GM18868 (cell line): ENCODE results near the gene GABRB3.

Source experiments
- ATAC-seq: cut with Tn5 transposase; IDR thresholded peaks from one replicate; pipeline ENCODE4 v1.9.1; 2021; ENCODE audit warnings: mild to moderate bottlenecking, moderate library complexity; ENCODE audit not compliant: unreplicated experiment

The GABRB3 gene

DNA sequence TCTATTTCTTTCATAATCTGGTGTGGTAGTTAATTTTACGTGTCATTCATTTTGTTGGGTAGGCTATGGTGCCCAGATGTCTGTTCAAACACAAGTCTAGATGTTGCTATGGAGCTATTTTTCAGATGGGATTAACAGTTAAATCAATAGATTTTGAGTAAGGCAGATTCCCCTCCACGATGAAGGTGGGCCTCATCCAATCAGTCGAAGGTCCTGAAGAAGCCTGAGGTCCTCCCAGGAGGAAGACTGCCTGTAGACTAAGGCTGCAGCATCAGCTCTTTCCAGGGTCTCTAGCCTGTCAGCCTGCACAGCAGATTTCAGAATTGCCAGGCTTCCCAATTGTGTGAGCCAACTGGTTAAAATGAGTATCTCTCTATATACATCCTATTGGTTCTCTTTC lies 92.9 kb downstream of the GABRB3 start:
- ATAC-seq: no peak

DNA sequence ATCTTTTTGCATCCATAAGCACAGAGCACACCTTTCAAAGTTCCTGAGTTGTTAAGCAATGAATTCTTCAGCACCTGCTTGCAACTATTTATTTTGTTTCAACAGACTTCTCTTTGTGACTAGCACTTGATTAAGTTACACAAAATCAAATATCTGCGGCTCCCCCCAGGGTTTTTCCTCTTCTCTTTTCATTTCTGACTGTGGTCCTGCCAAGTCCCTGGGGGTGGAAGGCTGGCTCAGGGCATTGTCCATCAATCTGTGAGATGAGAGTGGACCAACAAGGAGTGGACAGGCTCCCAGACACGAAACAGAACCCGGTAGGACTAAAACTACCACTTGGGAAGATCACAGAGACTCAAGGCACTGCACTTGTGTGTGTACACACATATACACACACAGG lies 96.8 kb downstream of the GABRB3 start:
- ATAC-seq: no peak

- no peak for ATAC-seq
Observed at GRCh38 chr15:26674467-26674866, 98.4 kb downstream of the GABRB3 start.

DNA sequence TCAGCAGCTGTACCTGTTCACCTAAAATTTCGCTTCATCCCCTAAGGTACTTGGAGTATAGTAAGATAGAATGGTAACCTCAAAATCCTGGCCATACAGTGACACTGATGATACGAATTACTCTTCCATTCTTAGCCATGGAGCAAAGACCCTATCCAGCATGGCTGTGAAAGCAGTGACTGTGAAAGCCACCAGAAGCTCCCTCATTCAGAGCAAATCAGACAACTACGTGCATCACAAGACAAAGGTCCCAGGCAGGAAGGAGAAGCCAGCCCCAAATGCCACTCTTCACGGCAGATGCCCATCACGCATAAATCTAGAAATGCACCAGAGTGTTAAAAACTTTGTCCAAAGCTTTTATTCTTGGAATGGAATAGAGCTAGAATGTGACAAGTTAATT lies 99.4 kb downstream of the GABRB3 start:
- ATAC-seq: no peak

GRCh38 chr15:26670116-26670515 lies 102.8 kb downstream of the GABRB3 start:
- no peak for ATAC-seq

DNA sequence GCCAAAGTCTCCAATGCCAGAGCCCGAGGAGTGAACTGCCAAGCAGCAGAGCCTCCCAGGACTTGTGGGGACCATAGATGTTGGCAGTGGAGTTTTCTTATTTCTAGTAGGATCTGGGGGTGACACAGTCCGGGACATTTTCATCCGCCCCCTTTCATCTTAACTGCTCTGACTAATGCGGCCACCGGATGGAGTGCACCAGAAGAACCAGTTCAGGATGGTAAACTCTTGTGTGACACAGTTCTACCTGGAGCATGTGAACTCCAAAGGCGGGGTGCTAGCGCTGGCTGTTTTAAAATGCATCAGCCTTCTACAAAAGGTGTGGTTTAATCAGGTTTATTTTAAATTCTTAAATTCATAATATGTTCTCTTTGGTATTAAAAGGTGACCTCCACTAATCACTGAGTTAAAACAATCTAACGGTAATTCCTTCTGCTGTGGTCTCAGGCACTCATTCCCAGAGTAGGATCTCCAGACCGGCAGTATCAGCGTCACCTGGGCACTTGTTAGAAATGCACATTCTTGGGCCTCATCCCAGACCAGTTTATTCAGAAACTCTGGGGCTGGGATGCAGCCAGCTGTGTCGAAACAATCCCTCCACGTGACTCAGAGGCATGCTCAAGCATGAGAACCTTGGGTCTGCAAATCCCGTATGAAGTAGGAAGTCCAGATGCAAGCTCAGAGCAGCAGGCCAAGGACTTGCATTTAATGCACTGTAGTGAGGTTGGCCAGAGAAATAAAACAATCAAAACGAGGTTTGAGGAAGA lies 105.5 kb downstream of the GABRB3 start:
- no peak for ATAC-seq

GRCh38 chr15:26665957-26666791 lies 106.7 kb downstream of the GABRB3 start:
- ATAC-seq: no peak

GRCh38 chr15:26662283-26662682 lies 110.6 kb downstream of the GABRB3 start:
- ATAC-seq: no peak

DNA sequence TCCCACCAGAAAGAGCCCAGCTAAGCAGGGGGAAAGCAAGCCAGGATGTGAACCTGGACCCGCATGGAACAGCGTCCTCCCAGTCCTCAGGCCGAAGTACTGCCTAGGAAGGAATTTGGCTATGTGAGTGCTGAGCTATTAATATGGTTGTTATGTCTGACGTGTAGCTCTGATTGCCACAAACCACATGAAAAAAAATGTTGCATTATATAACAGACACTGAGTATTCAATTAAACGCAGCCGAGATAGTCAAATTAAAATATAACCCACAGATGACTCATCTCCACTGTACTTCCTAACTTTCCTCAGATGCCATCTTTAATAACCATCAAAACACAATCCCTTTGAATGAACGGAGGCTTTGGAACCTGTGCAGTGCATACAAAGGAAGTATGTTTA lies 111.1 kb downstream of the GABRB3 start:
- no peak for ATAC-seq

- no peak for ATAC-seq
Observed at GRCh38 chr15:26661107-26661506, 111.8 kb downstream of the GABRB3 start.

- ATAC-seq: no peak
Observed at GRCh38 chr15:26660241-26660640, 112.6 kb downstream of the GABRB3 start.

- ATAC-seq: no peak
Observed at GRCh38 chr15:26658290-26658689, 114.6 kb downstream of the GABRB3 start.

DNA sequence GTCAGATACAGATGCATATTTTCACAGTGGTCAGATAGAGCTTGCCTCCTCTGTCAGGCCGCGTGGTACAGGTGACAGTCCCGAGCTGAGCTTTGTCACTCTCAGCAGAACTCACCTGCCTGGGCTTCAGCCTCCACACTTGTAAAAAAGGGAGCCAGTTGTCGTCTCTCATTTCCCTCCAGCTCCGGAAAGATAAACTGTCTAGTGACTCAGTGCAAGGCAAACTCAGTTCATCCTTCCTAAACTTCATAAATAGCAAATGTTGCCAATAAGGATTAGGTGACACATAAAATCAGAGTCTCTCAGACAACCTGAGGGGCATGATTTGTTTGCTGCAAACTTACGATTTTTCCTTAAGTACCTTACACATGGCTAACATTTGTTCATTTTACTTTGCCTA lies 116.8 kb downstream of the GABRB3 start:
- no peak for ATAC-seq

DNA sequence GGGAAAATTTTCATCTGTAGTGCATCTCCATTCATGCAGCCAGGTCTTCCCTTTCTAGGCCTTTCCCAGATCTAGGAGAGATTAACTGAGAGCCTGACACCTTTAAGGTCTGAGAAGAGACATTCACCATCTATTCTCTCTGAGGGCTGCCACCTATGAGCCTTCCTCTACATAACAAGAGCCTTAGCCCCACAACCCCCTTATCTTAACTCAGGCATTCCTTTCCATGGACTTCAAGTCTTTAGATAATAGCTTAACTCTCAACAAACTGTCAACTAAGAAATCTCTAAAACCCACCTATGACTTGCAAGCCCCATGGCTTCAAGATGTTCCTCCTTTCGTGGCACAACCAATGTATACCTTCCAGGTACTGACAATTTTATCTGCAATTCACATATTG lies 121.0 kb downstream of the GABRB3 start:
- ATAC-seq: no peak

DNA sequence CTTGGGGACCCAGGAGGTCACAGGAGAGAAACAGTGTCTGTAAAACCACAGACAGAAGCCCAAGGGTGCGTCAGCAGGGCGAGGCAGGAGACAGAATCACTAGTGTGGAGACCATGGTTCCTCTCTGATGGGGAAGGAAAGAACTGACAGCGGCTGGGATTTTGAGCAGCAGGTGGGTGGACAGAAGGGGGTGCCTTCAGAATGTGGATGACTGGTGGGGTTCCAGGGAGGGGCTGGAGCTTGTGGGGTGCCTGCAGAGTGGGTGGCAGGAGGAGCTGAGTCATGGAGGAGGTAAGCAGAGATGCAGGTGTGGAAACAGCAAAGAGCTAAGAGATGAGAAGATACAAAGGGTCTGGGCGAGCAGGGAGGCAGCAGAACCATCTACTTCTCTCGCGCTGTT lies 124.2 kb downstream of the GABRB3 start:
- ATAC-seq: no peak

DNA sequence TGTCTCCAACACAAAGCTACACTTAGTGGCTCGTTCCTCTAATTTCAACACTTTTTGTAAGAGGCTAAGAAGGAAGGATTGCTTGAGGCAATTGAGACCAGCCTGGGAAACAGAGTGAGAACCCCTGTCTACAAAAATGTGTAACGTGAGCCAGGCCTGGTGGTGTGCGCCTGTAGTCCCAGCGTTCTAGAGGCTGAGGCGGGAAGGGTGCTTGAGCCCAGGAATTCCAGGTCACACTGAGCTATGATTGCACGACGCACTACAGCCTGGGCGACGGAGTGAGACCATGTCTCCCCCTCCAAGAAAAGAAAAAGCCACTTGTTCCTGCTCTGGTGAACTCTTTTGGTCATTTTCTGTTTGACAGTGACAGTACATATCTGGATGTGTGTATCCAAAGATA lies 127.9 kb downstream of the GABRB3 start:
- ATAC-seq: no peak

DNA sequence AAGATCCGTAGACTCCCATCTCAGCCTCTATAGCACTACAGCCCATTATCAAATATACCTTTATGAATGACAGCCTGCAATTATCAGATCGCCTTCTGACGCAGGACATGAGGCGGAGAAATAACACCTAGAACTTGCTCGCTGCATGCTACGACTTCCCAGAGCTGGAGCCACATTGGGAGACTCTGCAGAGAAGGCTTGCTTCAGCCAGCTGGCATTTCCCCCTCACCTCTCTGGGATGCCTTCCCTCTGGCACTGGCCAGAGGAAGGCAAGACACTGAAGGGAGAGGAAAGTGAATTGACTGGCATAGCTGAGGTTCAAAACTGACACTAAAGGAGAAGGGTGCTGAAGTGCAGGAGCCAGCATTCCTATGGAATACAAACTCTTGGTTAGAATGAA lies 131.7 kb downstream of the GABRB3 start:
- ATAC-seq: no peak

GRCh38 chr15:26640601-26641000 lies 132.3 kb downstream of the GABRB3 start:
- no peak for ATAC-seq

DNA sequence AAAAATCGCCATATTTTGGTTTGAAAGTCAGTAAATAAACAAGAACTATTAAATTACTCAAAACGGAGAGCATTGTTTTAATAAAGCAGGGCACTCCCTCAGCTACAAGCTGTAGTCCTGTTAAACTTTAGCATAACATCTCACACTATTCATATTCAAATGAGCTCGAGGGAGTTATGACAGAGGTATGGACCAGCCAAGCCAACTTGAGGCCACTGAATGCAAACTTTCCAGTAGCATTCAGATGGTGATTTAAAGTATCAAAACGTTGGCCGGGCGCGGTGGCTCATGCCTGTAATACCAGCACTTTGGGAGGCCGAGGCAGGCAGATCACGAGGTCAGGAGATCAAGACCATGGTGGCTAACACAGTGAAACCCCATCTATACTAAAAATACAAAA lies 132.9 kb downstream of the GABRB3 start:
- no peak for ATAC-seq

DNA sequence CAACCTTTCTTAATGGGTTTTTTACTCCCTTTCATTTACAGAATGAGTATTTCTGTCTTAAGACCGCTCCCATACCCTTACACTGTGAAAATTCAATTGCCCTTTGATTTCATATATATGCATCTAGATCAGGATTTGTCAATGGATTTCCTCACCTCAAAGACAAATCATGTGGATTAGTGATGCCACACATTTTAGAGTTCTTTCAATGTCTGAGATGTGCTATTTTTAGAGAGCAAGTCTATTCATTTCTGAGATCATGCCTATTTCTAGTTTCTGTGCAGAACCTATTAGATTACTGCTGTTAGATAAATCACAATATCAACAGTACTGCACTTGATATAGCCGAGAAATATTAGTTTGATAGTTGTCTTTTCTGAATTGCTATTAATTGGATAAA lies 137.3 kb downstream of the GABRB3 start:
- no peak for ATAC-seq

DNA sequence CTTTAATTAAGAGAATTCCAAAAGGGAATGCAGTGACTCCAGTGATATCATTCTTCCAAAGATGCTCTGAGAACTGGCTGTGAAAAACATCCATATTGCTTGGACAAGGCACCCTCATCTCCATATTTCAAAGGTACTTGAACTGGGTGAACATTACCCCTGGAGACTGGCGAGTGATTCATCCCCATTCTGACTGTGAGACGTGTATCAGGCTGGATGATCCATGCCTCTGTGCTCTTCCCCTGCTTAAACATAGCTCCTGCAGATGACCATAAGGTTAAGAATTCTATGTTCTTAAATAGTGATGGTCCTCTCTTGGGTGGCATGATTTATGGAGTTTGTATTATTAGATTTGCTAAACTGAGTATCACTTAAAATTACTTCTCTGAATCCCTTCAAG lies 137.8 kb downstream of the GABRB3 start:
- no peak for ATAC-seq

DNA sequence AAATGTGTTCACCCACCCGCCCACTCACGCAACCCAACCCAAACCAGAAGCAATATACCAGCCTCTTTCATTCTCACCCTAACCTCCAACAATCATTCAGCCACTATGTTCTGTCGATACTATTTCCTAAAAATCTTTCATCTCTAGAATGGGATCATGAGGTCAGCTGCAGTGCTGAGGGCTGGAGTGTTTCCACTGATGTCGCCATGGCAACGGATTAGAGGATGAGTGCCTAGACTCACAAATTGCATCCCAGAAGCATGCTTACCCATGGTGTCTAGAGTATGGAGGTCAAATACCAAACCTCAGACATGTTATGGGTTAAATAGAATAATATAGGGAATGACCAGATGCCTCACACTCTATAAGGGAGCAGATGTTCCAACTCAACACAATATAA lies 138.5 kb downstream of the GABRB3 start:
- ATAC-seq: no peak
